Hematopoietic multipotent progenitor cell treated with erythropoietin and hydrocortisone succinate and interleukin-3 and kit ligand, for 4 days (in vitro differentiated cells): Measurements from ENCODE around the gene HECTD2.
"Not testable (repeated sequence)": the region's sequence is repeated elsewhere in the genome, so short reads cannot be mapped to it uniquely, and the experiment has no call there.

Experiments
- DNase-seq: peaks from one replicate; pipeline ENCODE4 v3.0.0-alpha.2; 2015

The HECTD2 gene

DNA sequence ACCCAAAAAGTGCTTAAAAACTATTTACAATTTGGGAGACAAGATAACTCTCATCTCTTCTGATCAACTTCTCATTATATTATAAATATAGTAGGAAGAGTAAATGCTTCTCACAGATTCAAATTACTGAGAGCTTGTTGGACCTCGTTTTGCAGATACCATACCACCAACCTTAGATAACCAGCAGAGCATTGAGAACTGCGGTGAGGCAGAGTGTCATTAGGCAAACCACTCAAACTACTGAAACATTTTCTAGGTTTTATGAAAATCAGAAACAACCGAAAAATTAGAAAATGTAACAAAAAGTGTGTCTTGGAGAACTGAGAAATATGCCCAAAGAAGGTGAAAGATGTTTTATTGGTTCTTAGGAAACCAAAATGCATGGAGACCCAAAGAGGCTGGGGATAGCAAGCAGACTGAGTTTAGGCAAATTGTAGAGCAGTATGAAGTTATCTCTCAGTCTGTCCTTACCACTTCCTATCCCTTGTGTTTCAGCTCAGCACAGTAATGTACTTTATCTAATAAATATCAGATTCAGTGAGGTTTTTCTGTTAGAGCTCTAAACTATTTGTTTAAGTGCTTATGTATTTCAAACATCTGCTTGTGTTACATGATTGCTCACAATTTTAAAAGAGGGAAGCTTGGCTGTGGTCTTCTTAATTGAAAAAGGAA is 77.9 kb downstream of the HECTD2 start:
- DNase-seq: peak; percentile 53

DNA sequence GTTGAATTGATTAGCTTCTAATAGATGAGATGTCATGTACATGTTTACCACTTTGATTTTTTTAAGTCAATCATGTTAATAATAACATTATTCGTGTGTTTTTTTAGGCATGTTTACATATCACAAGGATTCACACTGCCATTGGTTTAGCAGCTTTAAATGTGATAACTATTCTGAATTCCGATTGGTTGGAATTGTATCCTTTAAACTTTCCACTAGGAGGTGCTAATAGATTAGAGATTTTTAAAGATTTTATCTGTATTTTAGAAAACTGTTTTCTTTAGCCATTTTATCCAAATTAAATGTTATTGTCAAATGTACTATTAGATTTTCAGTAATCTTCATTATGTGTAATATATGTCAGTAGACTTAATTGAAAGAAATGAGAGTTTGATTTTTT is 83.2 kb downstream of the HECTD2 start:
- DNase-seq: peak; percentile 49

GRCh38 chr10:91495402-91495801 is 85.3 kb downstream of the HECTD2 start:
- no peak for DNase-seq

- no peak for DNase-seq
Observed at GRCh38 chr10:91496016-91496415, 85.9 kb downstream of the HECTD2 start.

GRCh38 chr10:91511549-91512330 is 101.6 kb downstream of the HECTD2 start:
- DNase-seq: no peak

GRCh38 chr10:91512458-91512857 is 102.3 kb downstream of the HECTD2 start:
- DNase-seq: no peak

DNA sequence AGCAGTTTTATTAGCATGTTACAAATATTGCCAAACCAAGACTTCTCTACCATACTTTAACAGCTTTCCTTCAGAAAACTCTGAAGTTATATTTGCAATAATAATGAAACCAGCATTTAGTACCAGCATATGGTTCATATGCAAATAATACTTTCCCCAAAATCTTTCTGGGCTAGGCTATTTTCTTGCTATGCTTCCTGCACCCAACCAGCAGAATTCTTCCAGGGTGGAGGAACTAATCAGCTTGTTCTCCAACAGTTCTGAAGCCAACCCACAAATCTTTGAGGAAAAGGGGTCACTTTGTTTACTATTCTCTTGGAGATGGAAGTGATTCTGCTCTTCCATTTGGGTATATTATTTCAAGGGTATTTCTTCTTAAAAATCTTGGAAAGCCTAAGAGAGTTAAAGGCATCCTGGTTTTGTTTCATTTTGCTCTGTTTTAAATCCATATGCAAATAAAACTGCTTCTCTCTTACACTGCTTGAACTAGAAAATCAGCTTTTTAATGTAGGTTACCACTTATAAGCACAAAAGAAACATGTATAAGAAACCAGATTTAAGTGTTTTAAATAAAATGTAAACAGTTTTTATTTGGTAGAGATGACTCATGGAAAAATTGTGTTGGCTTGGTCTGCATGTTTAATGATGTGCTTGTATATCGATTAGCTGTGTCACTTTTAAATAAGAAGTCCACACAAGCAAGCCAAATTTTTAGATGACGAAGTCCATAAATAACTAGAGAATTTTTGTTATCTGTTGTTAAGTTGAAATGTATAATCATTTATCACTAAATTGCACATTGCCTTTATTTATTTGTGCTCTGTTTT is 103.7 kb downstream of the HECTD2 start:
- no peak for DNase-seq

DNA sequence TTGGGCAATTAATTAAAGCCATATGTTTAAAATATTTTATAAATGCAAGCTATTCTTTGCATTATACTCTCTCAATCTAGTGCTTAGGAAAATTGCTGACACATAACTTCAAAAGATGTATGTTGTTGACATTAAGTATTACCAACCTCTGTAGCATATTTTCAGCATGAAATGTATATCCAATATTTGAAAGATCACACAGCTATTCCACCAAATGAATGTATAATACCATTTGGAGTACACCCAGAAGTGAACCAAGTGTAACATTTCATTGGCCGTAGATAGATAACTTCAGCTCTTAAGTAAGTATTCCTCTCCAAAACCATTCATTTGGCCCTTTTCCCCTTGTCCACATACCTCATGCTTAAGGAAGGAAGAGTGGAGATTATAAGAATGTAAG is 104.6 kb downstream of the HECTD2 start:
- no peak for DNase-seq

DNA sequence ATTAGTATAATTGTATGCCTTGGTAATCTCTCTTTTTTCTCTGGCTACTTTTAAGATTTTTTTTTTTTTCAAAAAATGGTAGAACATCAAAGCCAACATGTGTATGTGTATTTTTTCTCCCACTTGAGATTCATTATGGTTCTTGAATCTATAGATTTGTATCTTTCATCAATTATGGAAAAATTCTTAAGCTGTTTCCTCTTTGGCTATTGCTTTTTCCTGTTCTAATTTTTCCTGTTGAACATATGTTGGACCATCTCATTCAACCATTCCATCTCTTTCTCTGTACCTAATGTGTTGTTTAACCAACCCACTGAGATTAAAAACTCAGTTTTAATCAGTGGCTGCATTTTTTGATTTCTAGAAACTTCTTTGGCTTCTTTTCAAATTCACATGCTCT is 107.2 kb downstream of the HECTD2 start:
- DNase-seq: no peak

DNA sequence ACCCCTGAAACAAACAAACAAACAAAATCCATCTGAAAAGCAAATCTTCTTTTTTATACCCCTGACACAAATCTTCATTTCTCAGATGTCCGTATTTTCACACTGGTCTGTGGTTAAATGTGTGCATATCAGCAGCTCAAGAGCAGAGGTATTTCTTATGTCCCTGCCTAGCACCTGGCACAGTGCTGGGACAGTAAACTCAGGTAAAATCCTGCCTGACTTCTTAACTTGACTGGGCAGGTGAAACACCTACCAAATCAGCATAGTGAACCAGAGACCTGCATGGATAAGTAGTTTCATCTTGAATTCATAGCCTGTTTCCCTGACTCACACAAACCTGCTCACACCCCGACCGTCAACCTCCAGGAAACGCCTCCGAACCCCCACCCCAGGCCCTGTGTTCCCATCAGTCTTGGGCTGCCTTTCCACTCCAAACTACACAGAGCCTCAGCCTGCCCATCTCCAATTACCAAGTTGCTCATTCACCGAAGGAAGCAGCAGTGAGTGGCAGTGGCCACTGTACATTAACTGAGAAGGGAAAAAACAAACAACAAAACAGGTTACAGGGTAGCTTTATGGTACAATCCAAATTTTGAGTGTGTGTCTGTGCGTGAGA is 109.9 kb downstream of the HECTD2 start:
- no peak for DNase-seq

- no peak for DNase-seq
Observed at GRCh38 chr10:91520661-91521060, 110.5 kb downstream of the HECTD2 start.

GRCh38 chr10:91521439-91521838 is 111.3 kb downstream of the HECTD2 start:
- no peak for DNase-seq

DNA sequence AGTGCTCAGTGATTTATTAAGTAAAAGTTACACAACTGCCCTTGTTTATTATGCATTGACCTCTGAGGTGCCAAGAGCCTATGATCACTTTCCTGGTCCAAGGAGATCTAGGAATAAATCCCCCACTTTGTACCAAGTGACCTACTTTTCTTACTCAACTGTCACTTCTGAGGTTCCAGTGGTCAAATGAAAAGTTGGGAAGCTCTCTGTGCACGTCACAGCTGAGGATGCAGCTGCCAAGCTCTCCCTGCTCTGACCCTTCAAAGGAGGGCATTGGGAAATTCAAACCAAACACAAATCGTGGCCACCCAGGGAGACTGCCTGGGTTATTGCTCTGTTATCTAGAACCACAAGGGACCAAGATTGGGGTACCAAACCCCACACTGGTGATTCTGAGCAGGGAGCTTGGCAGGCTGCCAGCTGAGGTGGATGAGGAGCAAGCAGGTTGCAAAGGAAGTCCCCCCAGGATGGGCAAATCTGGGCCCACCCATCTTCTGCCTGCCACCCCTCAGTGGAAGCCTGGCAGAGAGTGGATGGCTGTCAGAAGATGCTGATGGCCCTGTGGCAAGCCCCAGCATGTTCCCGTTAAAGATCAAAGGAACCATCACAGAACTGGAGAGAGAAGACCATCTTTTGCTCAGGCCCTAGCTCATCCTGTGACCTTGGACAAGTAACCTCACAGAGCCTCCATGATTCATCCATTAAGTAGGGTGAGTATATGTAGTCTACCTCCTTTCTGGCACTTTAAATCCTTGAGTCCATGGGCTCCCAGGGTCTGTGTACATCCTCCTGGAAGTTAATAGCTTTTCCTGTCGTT is 116.0 kb downstream of the HECTD2 start:
- no peak for DNase-seq

DNA sequence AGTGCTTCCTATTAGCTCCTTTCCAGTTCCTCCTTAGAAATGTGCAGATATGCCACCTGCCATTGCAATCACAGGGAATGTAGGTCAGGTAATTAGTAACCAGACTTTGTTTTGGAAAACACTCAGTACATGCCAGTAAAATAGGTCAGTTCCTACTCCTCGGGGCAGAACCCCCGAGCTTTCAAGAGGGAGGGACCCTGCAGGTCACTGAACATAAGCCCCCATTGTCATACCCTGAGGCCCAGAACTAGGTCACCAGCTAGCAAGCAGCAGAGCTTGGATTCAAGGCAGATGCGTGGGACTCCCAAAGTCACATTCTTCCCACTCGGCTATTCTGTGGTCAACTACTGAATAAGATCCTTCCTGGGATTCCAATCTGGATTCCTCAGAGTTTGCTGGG is 117.9 kb downstream of the HECTD2 start:
- DNase-seq: no peak

GRCh38 chr10:91528768-91529167 is 118.6 kb downstream of the HECTD2 start:
- no peak for DNase-seq

GRCh38 chr10:91534789-91535188 is 124.6 kb downstream of the HECTD2 start:
- not testable (repeated sequence) for DNase-seq

DNA sequence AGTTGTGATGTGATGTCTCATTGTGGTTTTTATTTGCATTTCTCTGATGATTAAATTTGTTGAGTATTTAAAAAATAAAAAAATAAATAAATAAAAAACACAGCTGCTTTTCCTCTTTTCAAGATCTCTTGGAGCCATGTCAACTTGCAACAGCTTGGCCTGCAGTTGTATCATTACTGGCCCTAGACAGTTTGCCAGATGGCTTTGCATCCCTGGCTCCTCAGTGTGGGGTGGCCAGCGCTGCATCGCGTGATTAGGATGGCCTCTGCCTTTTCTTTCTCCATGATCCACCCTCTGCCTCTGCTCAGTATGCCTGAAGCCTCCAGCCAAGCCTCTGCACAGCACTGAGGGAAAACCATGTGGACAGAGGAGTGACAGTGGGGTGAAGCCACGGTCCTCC is 126.0 kb downstream of the HECTD2 start:
- DNase-seq: no peak

- DNase-seq: no peak
Observed at GRCh38 chr10:91536733-91537132, 126.6 kb downstream of the HECTD2 start.

DNA sequence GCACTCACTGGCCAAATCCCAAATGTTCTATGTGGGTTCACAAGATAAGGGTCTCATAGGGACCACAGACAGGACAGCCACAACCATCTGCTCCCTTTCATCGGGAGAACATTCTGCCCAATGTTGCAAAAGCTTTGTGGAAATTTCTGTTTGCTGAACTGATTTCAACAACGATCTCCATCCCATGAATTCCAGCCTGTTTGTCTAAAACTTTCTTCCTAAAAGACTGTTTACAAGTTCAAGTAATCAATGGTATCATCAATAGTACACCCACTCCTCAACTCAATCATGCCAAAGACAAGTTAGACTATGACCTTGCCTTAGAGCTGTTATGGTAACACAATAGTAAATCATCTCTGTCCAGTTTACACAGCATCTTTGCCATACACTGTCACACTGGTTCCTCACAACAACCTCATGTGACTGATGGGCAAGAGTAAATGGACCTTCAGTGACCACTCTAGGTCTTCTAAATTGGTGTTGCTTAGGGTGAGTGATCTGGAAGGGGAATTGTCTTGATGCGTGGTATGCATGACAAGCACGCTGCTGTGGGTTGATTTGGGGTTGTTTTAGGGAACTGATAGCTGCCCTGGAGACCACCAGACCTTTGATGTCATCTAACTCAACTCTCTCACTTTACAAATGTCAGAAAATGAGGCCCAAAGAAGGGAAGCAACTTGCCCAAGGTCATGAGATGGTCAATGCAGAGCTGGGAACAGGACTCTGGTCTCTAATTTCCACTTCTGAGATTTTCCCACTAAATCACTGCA is 127.7 kb downstream of the HECTD2 start:
- no peak for DNase-seq

DNA sequence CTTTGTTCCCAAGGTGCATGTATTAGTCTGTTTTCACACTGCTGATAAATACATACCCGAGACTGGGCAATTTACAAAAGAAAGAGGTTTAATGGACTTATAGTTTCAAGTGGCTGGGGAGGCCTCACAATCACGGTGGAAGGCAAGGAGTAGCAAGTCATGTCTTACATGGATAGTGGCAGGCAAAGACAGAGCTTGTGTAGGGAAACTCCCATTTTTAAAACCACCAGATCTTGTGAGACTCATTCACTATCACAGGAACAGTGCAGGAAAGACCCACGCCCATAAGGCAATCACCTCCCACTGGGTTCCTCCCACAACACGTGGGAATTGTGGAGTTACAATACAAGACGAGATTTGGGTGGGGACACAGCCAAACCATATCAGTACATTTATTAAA is 129.8 kb downstream of the HECTD2 start:
- no peak for DNase-seq

DNA sequence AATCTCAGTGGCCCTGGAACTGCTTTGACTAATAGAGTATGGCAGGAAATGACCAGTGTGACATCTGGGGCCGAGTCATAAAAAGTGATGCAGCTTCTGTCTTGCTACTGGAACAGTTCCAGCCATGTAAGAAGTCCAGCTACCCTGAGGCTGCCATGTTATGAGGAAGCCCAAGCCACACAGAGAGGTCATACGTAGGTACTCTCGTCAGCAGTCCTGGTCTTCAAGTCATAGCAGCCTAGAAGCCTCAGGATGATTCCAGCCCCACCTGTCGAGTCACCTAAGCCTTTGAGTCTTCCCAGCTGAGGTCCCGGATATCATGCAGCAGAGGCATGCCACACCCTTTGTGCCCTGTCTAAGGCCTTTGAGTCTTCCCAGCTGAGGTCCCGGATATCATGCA is 130.6 kb downstream of the HECTD2 start:
- DNase-seq: no peak

DNA sequence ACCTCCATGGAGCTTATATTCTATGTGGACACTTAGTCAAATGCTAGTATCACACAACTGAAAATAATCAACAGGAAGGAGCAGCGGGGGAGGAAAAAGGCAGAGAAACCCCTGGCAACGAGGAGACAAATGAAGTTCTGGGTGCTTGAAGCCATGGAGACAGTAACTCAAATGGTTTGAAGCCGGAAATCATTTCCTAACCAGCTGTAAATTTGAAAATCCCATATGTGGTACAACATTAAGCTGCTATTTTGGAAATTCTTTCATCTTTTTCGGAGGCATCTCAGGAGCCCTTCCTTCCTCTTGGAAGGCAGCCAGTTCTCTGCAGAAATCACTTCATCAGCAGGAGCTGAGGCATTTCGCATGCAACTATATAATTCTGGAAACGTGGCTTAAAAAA is 131.3 kb downstream of the HECTD2 start:
- DNase-seq: no peak
